GM12878 (cell line): Measurements from ENCODE around the gene FMNL3. TPM values are rescaled to one million over a fixed set of nuclear protein-coding genes. Genes with fewer than 3 reads are reported as not detected.

Experiments used
- BMI1 ChIP-seq: fragments of 450-650 bp; IDR thresholded peaks from 2 replicates; pipeline ENCODE4 v1.6.1; 2016; ENCODE audit warnings: mild to moderate bottlenecking, moderate library complexity, borderline replicate concordance
- CBFB ChIP-seq: IDR thresholded peaks from 2 replicates; pipeline ENCODE4 v1.6.1; 2016; ENCODE audit warnings: antibody characterized with exemption, low read depth
- ETV6 ChIP-seq, 2 experiments: fragments of 450-650 bp in 1 of 2; IDR thresholded peaks in 1 of 2; conservative IDR thresholded peaks in 1 of 2; 2 replicates each; pipeline ENCODE4 v1.6.1; 2014; ENCODE audit warnings: antibody characterized with exemption in 1 of 2, borderline replicate concordance in 1 of 2, low read depth in 1 of 2, mild to moderate bottlenecking in 1 of 2, moderate library complexity in 1 of 2
- FOS ChIP-seq: IDR thresholded peaks from 3 replicates; pipeline ENCODE4 v1.6.1; 2011; ENCODE audit warnings: borderline replicate concordance; ENCODE audit not compliant: insufficient read length; ENCODE audit errors: extremely low read depth
- JUNB ChIP-seq: IDR thresholded peaks from 2 replicates; pipeline ENCODE4 v1.6.1; 2016; ENCODE audit warnings: antibody characterized with exemption, mild to moderate bottlenecking
- KDM1A ChIP-seq: fragments of 200-600 bp; sonication (generic); IDR thresholded peaks from 2 replicates; pipeline ENCODE4 v1.6.1; 2016; ENCODE audit warnings: borderline replicate concordance
- MEF2B ChIP-seq: fragments of 450-650 bp; IDR thresholded peaks from 2 replicates; pipeline ENCODE4 v1.6.1; 2018; ENCODE audit warnings: mild to moderate bottlenecking, moderate library complexity; ENCODE audit not compliant: partially characterized antibody, poor library complexity, severe bottlenecking
- MLLT1 ChIP-seq: fragments of 450-650 bp; IDR thresholded peaks from 2 replicates; pipeline ENCODE4 v1.6.1; 2016; ENCODE audit warnings: mild to moderate bottlenecking
- MYB ChIP-seq: fragments of 150-350 bp; IDR thresholded peaks from 2 replicates; pipeline ENCODE4 v1.6.1; 2014; ENCODE audit warnings: mild to moderate bottlenecking, low read depth, low read length, borderline replicate concordance
- NRF1 ChIP-seq: conservative IDR thresholded peaks from 2 replicates; pipeline ENCODE4 v1.6.1; 2011; ENCODE audit warnings: mild to moderate bottlenecking, low read depth, low read length, improper control_type of control experiment
- PKNOX1 ChIP-seq: fragments of 450-650 bp; IDR thresholded peaks from 2 replicates; pipeline ENCODE4 v1.6.1; 2016; ENCODE audit warnings: mild to moderate bottlenecking
- POLR2AphosphoS5 ChIP-seq: IDR thresholded peaks from 2 replicates; pipeline ENCODE4 v1.6.1; 2011; ENCODE audit warnings: mild to moderate bottlenecking, low read length, inconsistent platforms
- RFX5 ChIP-seq: IDR thresholded peaks from 2 replicates; pipeline ENCODE4 v1.6.1; 2011; ENCODE audit warnings: low read depth, low read length, improper control_type of control experiment
- RUNX3 ChIP-seq: IDR thresholded peaks from 2 replicates; pipeline ENCODE4 v1.6.1; 2012; ENCODE audit warnings: low read length, inconsistent platforms
- polyA plus RNA-seq, 11 experiments: library from polyadenylated mRNA; depleted of rRNA in 4 of 11; unstranded in 6 of 11; stranded (reverse) in 5 of 11; fragments of >200 nt; fragmentation: Nextera tagmentation in 4 of 11; fragmentation: Illumina TruSeq in 1 of 11; extraction: Ambion mirVana in 4 of 11; extraction: Trizol in 1 of 11; gene quantifications; 1 replicate in 1 of 11; 2 replicates in 10 of 11; pipeline versions ENCODE4 v1.2.1 to v1.2.3, GENCODE V29; 2011 to 2016; ENCODE audit warnings: inconsistent platforms in 2 of 11, missing spikeins in 2 of 11, low read depth in 1 of 11
- total RNA-seq, 4 experiments: library from RNA; depleted of rRNA in 3 of 4; stranded (reverse); fragments of >200 nt in 3 of 4; fragmentation: Illumina TruSeq in 1 of 4; extraction: Trizol in 1 of 4; gene quantifications; 2 replicates each; pipeline versions ENCODE4 v1.2.1 to v1.2.3, GENCODE V29; 2013 to 2021
- TF ChIP-seq, protein P1 (sequence below): fragments of 450-650 bp; conservative IDR thresholded peaks from 2 replicates; pipeline ENCODE4 v1.6.1; 2017; ENCODE audit warnings: mild to moderate bottlenecking, moderate library complexity
- TF ChIP-seq, protein P2 (sequence below): fragments of 150-350 bp; IDR thresholded peaks from 2 replicates; pipeline ENCODE4 v1.6.1; 2014; ENCODE audit warnings: mild to moderate bottlenecking, low read depth, low read length
- TF ChIP-seq, protein P3 (sequence below): IDR thresholded peaks from 2 replicates; pipeline ENCODE4 v1.6.1; 2011; ENCODE audit warnings: borderline replicate concordance, low read depth, mild to moderate bottlenecking, moderate library complexity, low read length; ENCODE audit not compliant: insufficient read depth, poor library complexity, severe bottlenecking
- TF ChIP-seq, protein P4 (sequence below): IDR thresholded peaks from 2 replicates; pipeline ENCODE4 v1.6.1; 2011; ENCODE audit warnings: mild to moderate bottlenecking, low read depth, low read length, moderate library complexity; ENCODE audit not compliant: insufficient replicate concordance

FMNL3 gene
- total and polyA plus RNA-seq, 10 of the 15 experiments (the other 5 are each of a cell fraction or from before 2014, with no cell fraction given), result 3.0 to 64.9 (median 30.9) TPM

- TF ChIP-seq MLLT1, result no peak
- no peak for TF ChIP-seq JUNB
- no peak for TF ChIP-seq MYB
- TF ChIP-seq, protein P1, sequence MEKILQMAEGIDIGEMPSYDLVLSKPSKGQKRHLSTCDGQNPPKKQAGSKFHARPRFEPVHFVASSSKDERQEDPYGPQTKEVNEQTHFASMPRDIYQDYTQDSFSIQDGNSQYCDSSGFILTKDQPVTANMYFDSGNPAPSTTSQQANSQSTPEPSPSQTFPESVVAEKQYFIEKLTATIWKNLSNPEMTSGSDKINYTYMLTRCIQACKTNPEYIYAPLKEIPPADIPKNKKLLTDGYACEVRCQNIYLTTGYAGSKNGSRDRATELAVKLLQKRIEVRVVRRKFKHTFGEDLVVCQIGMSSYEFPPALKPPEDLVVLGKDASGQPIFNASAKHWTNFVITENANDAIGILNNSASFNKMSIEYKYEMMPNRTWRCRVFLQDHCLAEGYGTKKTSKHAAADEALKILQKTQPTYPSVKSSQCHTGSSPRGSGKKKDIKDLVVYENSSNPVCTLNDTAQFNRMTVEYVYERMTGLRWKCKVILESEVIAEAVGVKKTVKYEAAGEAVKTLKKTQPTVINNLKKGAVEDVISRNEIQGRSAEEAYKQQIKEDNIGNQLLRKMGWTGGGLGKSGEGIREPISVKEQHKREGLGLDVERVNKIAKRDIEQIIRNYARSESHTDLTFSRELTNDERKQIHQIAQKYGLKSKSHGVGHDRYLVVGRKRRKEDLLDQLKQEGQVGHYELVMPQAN, result no peak
- TF ChIP-seq, protein P2, sequence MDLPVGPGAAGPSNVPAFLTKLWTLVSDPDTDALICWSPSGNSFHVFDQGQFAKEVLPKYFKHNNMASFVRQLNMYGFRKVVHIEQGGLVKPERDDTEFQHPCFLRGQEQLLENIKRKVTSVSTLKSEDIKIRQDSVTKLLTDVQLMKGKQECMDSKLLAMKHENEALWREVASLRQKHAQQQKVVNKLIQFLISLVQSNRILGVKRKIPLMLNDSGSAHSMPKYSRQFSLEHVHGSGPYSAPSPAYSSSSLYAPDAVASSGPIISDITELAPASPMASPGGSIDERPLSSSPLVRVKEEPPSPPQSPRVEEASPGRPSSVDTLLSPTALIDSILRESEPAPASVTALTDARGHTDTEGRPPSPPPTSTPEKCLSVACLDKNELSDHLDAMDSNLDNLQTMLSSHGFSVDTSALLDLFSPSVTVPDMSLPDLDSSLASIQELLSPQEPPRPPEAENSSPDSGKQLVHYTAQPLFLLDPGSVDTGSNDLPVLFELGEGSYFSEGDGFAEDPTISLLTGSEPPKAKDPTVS, result no peak
- no peak for TF ChIP-seq BMI1
- no peak for TF ChIP-seq MEF2B
- TF ChIP-seq KDM1A, result no peak
- no peak for TF ChIP-seq FOS
- peak; percentile 86 for TF ChIP-seq PKNOX1
- TF ChIP-seq, protein P3, sequence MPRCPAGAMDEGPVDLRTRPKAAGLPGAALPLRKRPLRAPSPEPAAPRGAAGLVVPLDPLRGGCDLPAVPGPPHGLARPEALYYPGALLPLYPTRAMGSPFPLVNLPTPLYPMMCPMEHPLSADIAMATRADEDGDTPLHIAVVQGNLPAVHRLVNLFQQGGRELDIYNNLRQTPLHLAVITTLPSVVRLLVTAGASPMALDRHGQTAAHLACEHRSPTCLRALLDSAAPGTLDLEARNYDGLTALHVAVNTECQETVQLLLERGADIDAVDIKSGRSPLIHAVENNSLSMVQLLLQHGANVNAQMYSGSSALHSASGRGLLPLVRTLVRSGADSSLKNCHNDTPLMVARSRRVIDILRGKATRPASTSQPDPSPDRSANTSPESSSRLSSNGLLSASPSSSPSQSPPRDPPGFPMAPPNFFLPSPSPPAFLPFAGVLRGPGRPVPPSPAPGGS, result no peak
- no peak for TF ChIP-seq RFX5
- peak; percentile 28; the same call in 1 of the 2 replicates for TF ChIP-seq RUNX3
- no peak for TF ChIP-seq POLR2AphosphoS5
- no peak for TF ChIP-seq NRF1
- TF ChIP-seq ETV6 (conservative IDR thresholded peaks at IDR 0.05 in 1 of 2, IDR thresholded peaks at IDR 0.05 in 1 of 2; ENCODE audit: borderline replicate concordance in 1 of 2, low read depth in 1 of 2), result no peak
- no peak; the same call in 1 of the 2 replicates for TF ChIP-seq CBFB
- TF ChIP-seq, protein P4, sequence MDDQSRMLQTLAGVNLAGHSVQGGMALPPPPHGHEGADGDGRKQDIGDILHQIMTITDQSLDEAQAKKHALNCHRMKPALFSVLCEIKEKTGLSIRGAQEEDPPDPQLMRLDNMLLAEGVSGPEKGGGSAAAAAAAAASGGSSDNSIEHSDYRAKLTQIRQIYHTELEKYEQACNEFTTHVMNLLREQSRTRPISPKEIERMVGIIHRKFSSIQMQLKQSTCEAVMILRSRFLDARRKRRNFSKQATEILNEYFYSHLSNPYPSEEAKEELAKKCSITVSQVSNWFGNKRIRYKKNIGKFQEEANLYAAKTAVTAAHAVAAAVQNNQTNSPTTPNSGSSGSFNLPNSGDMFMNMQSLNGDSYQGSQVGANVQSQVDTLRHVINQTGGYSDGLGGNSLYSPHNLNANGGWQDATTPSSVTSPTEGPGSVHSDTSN, result peak; percentile 60
Measured at GRCh38 chr12:49702676-49703215, 4.5 kb downstream of the FMNL3 start (continued).
